Bronchial epithelial cell (primary cell): ENCODE data around the gene C2CD4C. TPM values are rescaled to one million over a fixed set of nuclear protein-coding genes. Genes with fewer than 3 reads are reported as not detected.

Source experiments
- DNase-seq: peaks from one replicate; pipeline ENCODE4 v3.0.0-alpha.2; 2010; ENCODE audit warnings: low read depth
- FAIRE-seq: peaks from 2 replicates; lab custom pipeline; 2011; peaks lifted over from hg19 to GRCh38; lab: Jason Lieb, UNC
- H3K27me3 ChIP-seq: 2 replicates; pipeline ENCODE4 v1.5.1; 2011; ENCODE audit warnings: low read length; ENCODE audit not compliant: control insufficient read depth, insufficient read depth
- H3K36me3 ChIP-seq: 2 replicates; pipeline ENCODE4 v1.5.1; 2011; ENCODE audit warnings: low read length; ENCODE audit not compliant: control insufficient read depth, insufficient read depth
- H3K4me3 ChIP-seq: 2 replicates; pipeline ENCODE4 v1.5.1; 2011; ENCODE audit warnings: mild to moderate bottlenecking, low read depth, low read length, control low read depth
- CTCF ChIP-seq: IDR thresholded peaks from 2 replicates; pipeline ENCODE4 v1.5.1; 2011; ENCODE audit warnings: mild to moderate bottlenecking, moderate library complexity, low read length, control low read depth, inconsistent platforms; ENCODE audit not compliant: insufficient read depth, severe bottlenecking
- total RNA-seq: library from RNA; depleted of rRNA; stranded (reverse); fragments of >200 nt; gene quantifications from 2 replicates; pipeline ENCODE4 v1.2.1, GENCODE V29; 2014

The C2CD4C gene
- total RNA-seq, 1 donor from 2014 or later: 0.26 TPM

- H3K27me3 ChIP-seq: no peaks in the 10 kb centered on the region
- no peak for DNase-seq
Measured at GRCh38 chr19:372306-372890, 36.5 kb downstream of the C2CD4C start.

DNA sequence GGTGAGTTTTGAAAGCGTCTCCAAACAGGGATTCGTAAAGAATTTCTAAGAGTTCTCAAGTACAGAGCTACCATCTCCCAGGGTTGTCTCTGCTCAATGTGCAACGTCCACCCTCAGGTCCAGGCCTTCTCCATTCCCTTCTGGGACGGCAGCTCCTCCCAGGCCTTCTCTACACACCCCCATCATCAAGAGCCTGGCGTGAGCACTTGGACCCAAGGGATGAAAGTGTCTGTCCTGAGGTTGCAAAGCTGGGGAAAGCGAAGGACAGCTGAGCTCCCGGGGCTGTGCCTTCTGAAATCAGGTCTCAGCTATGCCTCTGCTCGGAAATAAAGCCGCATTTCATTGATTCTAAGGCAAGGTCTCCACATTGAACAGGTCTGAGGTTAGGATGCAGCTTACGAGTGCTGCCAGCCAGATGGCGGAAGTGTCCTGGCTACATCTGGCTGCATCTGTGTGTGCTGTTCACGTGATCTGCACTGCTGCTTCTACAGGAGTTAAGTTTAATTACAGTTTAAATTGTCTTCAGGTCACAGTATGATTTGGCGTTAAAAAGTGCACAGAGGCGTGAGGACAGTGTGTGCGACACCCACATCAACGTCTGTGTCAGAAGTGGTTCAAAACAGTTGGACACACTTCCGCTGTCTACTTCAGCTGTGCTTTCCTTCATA, 37.3 kb downstream of the C2CD4C start:
- H3K27me3 ChIP-seq: no peaks in the 10 kb centered on the region
- DNase-seq (no peak), FAIRE-seq (no peak)
- no peak overlapping the region for H3K4me3 ChIP-seq
- no peaks in the 10 kb centered on the region for H3K36me3 ChIP-seq
- TF ChIP-seq CTCF: no peak

More at GRCh38 chr19:372306-372890, 36.5 kb downstream of the C2CD4C start:
- H3K4me3 ChIP-seq: no peak overlapping the region
- TF ChIP-seq CTCF: no peak
- H3K36me3 ChIP-seq: no peaks in the 10 kb centered on the region
- no peak for FAIRE-seq

GRCh38 chr19:370641-371330, 38.2 kb downstream of the C2CD4C start:
- DNase-seq (no peak), FAIRE-seq (no peak)

GRCh38 chr19:369876-370275, 39.1 kb downstream of the C2CD4C start:
- TF ChIP-seq CTCF: no peak
- Histone ChIP-seq H3K27me3 (no peaks in the 10 kb centered on the region), H3K36me3 (no peaks in the 10 kb centered on the region), H3K4me3 (no peak overlapping the region)
- FAIRE-seq (no peak), DNase-seq (no peak)

More at GRCh38 chr19:370641-371330, 38.2 kb downstream of the C2CD4C start:
- H3K36me3 ChIP-seq: no peaks in the 10 kb centered on the region
- no peak for TF ChIP-seq CTCF
- no peak overlapping the region for H3K4me3 ChIP-seq
- H3K27me3 ChIP-seq: no peaks in the 10 kb centered on the region

GRCh38 chr19:369256-369655, 39.7 kb downstream of the C2CD4C start:
- Histone ChIP-seq H3K4me3 (no peak overlapping the region), H3K36me3 (no peaks in the 10 kb centered on the region), H3K27me3 (no peaks in the 10 kb centered on the region)
- FAIRE-seq: no peak
- no peak for TF ChIP-seq CTCF
- no peak for DNase-seq
